ENCODE measurements around the gene ZNF362. TPM values are rescaled to one million over a fixed set of nuclear protein-coding genes. Genes with fewer than 3 reads are reported as not detected.

The ZNF362 gene
- total and polyA plus RNA-seq, 2 of the 13 experiments (the other 11 are each of a cell fraction or from before 2014, with no cell fraction given): 8.3 to 14.2 TPM

DNA sequence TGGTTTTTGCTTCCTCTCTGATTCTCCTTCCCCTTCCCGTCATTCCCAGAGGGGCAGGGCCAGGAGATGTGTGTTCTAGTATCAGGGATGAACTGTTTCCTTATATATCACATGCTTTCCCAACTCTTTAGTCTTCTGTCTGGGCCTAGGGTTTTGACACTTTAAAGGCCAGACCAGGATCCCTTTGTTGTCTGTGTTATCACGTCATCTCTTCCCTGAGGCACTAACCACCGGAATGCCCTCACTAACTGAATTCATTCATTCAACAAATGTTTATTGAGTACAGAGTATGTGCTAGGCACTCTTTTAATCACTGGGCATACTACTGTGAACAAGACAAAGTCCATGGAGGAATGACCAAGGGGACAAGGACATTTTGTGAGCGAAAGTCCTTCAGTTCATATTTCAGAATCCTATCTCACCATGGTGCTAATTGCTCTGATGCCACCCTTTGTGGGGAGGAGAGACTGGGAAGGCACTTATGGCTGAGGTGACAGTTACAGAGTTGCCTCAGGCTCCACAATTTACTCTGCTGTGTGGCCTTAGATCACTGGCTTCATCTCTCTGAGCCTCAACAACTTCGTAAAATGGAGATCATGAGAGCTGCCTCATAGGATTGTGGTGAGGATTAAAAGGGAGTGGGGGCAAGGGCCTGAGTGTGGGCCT, 12.0 kb upstream of the ZNF362 start (continued):
- TF ChIP-seq TCF12 (IDR thresholded peaks at IDR 0.05) (no peak), TCF12 (CRISPR knock-in tag; IDR thresholded peaks at IDR 0.05) (no peak), U2AF1 (optimal IDR thresholded peaks at IDR 0.05; ENCODE audit: low read depth, low read length) (no peak), HMG20A (CRISPR knock-in tag; IDR thresholded peaks at IDR 0.05; ENCODE audit: borderline replicate concordance) (peak; percentile 59), ZBTB3 (CRISPR knock-in tag; IDR thresholded peaks at IDR 0.05; ENCODE audit: borderline replicate concordance, low read depth) (no peak), MYC (CRISPR knock-in tag; IDR thresholded peaks at IDR 0.05; ENCODE audit: borderline replicate concordance) (no peak), ZNF3 (CRISPR knock-in tag; IDR thresholded peaks at IDR 0.05) (peak; percentile 49; the same call in 1 of the 2 replicates), ZNF562 (CRISPR knock-in tag; IDR thresholded peaks at IDR 0.05; ENCODE audit: borderline replicate concordance) (no peak), NCOA2 (CRISPR knock-in tag; IDR thresholded peaks at IDR 0.05) (peak; percentile 29; the same call in 1 of the 2 replicates), NFAT5 (CRISPR knock-in tag; IDR thresholded peaks at IDR 0.05) (no peak), FOXP1 (IDR thresholded peaks at IDR 0.05) (no peak), FOXP1 (CRISPR knock-in tag; IDR thresholded peaks at IDR 0.05) (0 out of 2 replicates have a peak, but pooled peaks have one; percentile 9), POGZ (CRISPR knock-in tag; IDR thresholded peaks at IDR 0.05) (no peak)
- TF ChIP-seq, protein P1, sequence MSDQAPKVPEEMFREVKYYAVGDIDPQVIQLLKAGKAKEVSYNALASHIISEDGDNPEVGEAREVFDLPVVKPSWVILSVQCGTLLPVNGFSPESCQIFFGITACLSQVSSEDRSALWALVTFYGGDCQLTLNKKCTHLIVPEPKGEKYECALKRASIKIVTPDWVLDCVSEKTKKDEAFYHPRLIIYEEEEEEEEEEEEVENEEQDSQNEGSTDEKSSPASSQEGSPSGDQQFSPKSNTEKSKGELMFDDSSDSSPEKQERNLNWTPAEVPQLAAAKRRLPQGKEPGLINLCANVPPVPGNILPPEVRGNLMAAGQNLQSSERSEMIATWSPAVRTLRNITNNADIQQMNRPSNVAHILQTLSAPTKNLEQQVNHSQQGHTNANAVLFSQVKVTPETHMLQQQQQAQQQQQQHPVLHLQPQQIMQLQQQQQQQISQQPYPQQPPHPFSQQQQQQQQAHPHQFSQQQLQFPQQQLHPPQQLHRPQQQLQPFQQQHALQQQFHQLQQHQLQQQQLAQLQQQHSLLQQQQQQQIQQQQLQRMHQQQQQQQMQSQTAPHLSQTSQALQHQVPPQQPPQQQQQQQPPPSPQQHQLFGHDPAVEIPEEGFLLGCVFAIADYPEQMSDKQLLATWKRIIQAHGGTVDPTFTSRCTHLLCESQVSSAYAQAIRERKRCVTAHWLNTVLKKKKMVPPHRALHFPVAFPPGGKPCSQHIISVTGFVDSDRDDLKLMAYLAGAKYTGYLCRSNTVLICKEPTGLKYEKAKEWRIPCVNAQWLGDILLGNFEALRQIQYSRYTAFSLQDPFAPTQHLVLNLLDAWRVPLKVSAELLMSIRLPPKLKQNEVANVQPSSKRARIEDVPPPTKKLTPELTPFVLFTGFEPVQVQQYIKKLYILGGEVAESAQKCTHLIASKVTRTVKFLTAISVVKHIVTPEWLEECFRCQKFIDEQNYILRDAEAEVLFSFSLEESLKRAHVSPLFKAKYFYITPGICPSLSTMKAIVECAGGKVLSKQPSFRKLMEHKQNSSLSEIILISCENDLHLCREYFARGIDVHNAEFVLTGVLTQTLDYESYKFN (CRISPR knock-in tag; conservative IDR thresholded peaks at IDR 0.05): 0 out of 2 replicates have a peak, but pooled peaks have one; percentile 31
- TF ChIP-seq, protein P2, sequence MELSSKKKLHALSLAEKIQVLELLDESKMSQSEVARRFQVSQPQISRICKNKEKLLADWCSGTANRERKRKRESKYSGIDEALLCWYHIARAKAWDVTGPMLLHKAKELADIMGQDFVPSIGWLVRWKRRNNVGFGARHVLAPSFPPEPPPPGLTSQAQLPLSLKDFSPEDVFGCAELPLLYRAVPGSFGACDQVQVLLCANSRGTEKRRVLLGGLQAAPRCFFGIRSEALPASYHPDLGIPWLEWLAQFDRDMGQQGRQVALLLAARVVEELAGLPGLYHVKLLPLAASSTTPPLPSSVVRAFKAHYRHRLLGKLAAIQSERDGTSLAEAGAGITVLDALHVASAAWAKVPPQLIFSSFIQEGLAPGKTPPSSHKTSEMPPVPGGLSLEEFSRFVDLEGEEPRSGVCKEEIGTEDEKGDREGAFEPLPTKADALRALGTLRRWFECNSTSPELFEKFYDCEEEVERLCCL (CRISPR knock-in tag; IDR thresholded peaks at IDR 0.05; ENCODE audit: borderline replicate concordance): no peak

Data from HepG2 (cell line).